HEK293 (cell line): ENCODE results near the gene SPATA25.

Experiments
- CTCF ChIP-seq: fragments of 450-650 bp; formaldehyde crosslinking; IDR thresholded peaks from 2 replicates; pipeline ENCODE4 v1.5.1; 2016; ENCODE audit warnings: missing biosample characterization, missing genetic modification characterization
- ZNF843 ChIP-seq: fragments of 450-650 bp; formaldehyde crosslinking; IDR thresholded peaks from 2 replicates; pipeline ENCODE4 v1.5.1; 2016; ENCODE audit warnings: missing biosample characterization, missing genetic modification characterization

GRCh38 chr20:45892049-45892825, 4.8 kb upstream of the SPATA25 start:
- TF ChIP-seq CTCF (tag by site-specific recombination) (no peak), ZNF843 (tag by site-specific recombination) (no peak)
